SU-DHL-6 (cell line): ENCODE results near the gene TMEM258.

Experiments
- EZH2phosphoT487 ChIP-seq: fragments of 200-600 bp; sonication (generic), shearing (Covaris generic); conservative IDR thresholded peaks from 2 replicates; pipeline ENCODE4 v1.6.1; 2018; ENCODE audit warnings: mild to moderate bottlenecking, antibody characterized with exemption, low read length, moderate library complexity, mixed read lengths
- TF ChIP-seq, protein P1 (sequence below): fragments of 200-600 bp; sonication (generic); IDR thresholded peaks from one replicate; pipeline ENCODE4 v1.5.1; 2017; ENCODE audit warnings: antibody characterized with exemption, mild to moderate bottlenecking, low read length, moderate library complexity; ENCODE audit not compliant: insufficient read depth, poor library complexity, severe bottlenecking

DNA sequence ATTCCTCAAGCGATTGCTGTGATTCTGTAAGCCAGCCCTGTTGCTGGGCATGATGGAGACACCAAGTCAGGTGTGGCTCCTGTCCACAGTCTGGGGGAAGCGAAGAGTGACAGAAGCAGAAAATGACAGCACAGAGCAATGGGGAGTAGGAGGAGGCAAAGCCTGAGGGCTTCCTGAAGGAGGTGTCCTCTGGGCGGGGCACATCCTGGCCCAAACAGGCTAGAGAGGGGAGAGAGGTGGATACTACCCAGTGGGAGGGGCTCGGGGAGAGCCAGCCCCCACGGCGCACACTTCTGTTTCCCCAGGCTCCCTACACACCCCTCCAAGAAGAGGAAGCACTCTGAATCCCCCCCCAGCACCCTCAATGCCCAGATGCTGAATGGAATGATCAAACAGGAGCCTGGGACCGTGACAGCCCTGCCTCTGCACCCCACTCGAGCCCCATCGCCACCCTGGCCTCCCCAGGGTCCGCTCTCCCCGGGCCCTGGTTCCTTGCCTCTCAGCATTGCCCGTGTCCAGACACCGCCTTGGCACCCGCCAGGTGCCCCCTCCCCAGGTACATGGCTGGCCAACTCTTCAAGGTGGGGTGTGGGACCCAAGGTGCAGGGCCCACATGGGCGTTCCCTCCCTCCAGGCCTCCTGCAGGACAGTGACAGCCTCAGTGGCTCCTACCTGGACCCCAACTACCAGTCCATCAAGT, 21.1 kb downstream of the TMEM258 start:
- TF ChIP-seq, protein P1, sequence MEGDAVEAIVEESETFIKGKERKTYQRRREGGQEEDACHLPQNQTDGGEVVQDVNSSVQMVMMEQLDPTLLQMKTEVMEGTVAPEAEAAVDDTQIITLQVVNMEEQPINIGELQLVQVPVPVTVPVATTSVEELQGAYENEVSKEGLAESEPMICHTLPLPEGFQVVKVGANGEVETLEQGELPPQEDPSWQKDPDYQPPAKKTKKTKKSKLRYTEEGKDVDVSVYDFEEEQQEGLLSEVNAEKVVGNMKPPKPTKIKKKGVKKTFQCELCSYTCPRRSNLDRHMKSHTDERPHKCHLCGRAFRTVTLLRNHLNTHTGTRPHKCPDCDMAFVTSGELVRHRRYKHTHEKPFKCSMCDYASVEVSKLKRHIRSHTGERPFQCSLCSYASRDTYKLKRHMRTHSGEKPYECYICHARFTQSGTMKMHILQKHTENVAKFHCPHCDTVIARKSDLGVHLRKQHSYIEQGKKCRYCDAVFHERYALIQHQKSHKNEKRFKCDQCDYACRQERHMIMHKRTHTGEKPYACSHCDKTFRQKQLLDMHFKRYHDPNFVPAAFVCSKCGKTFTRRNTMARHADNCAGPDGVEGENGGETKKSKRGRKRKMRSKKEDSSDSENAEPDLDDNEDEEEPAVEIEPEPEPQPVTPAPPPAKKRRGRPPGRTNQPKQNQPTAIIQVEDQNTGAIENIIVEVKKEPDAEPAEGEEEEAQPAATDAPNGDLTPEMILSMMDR, result no peak
- TF ChIP-seq EZH2phosphoT487, result no peak
